GM12872 (cell line): ENCODE data around the gene STT3A.

Experiments used
- CTCF ChIP-seq: IDR thresholded peaks from 3 replicates; pipeline ENCODE4 v1.5.1; 2011; ENCODE audit warnings: low read depth, mild to moderate bottlenecking, low read length, moderate library complexity; ENCODE audit not compliant: insufficient read depth

The STT3A gene

DNA sequence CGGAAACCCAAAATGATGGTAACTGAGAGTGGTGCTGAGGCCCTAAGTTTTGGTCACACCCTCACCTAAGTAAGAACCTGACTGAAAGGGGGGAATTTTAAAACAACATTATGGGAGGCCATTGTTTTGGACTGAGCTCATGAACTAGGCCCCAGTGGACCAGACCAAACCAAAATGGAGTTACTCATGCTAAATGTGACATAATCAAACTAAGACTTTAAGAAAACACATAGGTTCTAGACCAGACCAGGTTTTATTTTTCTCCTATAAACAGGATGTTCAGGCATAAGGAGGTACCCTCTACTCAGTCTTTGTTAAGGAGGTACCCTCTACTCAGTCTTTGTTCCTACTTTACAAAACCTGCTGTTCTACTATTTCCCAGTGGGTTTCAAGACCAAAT is 30.7 kb upstream of the STT3A start:
- TF ChIP-seq CTCF: no peak

DNA sequence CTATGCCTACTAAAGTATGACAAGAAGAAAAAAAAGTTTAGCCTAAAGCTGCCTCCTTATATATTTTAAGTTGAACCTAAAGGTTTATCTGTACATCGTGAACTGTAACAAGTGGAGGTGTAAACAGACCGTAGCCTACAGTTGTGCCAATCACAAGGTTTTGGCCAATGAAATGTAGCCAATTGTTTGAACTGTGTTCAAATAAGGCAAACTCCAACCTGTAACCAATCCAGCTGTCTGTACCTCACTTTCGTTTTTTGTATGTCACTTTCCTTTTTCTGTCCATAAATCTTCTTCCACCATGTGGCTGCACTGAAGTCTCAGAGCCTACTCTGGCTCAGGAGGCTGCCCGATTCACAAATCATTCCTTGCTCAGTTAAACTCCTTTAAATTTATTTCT is 30.2 kb upstream of the STT3A start:
- no peak for TF ChIP-seq CTCF

GRCh38 chr11:125564357-125564756 is 28.3 kb upstream of the STT3A start:
- TF ChIP-seq CTCF: no peak

GRCh38 chr11:125566235-125566634 is 26.4 kb upstream of the STT3A start:
- no peak for TF ChIP-seq CTCF

DNA sequence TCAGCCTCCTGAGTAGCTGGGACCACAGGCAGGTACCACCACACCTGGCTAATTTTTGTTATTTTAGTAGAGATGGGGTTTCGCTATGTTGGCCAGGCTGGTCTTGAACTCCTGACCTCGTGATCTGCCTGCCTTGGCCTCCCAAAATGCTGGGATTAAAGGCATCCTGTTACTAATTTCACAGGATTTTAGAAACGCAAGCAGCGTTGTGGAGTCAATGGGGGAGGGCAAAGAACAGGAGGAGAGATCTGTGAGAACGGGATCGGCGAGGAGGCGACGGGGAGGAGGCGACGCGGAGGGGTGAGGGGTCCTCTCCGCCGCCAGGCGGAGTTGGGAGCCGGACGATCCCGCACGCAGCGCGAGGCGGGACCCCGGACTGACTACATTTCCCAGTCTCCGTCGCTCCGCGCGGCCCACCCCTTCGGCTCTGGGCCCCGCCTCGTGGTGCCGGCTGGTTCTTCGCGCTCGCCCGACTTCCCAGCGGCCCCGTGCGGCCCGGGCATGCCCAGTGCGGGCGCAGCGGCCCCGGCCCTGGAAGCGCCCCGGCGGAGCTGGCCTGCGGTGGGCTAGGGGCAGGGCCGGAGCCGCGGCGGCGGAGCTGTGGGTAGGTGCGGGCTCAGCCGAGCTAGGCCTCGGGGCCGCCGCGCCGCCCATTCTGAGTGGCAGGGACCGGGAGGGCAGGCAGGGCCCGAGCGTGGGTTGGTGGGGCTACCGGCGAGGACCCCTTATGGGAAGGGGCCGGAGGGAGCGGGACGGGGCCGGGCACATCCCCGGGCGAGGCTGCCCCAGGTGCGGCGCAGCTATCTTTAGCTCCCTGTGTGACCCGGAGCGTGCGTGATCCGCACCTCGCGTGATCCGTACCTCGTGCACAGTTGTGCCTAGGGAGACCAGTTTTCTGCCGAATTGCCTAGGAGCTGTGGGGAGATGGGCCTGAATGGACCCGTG is 23.4 kb upstream of the STT3A start, which contains the start of gene EI24:
EI24 (plus strand) TSS at position 508 of the 945 bp plus-strand sequence. CDS start 3,051 bp downstream, outside the sequence.
- peak; percentile 80 for TF ChIP-seq CTCF

DNA sequence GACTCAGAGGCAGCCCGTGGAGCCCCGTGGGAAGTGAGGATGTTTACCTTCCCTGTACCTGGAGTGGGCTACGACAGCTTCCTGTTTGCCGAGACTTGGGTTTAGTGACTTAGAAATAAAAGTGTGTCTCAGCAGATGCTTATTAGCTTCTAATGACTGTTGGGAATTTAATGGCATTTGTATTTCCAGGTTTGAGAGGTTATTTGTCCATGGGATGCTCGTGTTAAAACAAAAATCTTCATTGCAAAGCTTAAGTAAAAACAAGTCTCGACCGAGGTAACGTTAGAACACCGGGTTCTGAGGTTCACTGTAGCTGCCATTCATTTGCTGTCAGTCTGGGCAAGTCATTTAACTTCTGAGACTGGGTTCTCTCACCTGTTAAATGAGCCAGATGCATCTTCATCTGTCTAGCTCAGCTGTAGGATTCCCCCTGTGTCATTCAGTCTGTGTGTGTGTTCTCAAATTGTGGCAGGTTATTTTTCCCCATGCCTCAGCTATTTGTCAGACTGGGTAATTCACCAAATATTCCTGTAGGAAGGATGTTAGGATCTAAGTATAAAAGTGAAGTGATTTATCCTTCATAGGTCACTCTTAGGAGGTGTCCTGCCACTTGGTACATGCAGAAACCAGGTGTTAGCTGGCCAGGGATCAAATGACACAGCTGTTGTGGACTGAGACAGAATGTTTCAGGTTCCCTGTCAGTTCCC is 22.6 kb upstream of the STT3A start:
- TF ChIP-seq CTCF: no peak

- TF ChIP-seq CTCF: no peak
These were observed 21.7 kb upstream of the STT3A start for GRCh38 chr11:125570952-125571351.
